Nephron (organoid): ENCODE measurements around the gene PHF11.

Experiments used
- H3K27ac Mint-ChIP-seq, 3 experiments: 2 replicates each; pipeline ENCODE4 v1.8.0; 2020; ENCODE audit warnings: mixed read lengths in 3 of 3, mild to moderate bottlenecking in 2 of 3, moderate library complexity in 1 of 3
- H3K27me3 Mint-ChIP-seq: 2 replicates; pipeline ENCODE4 v1.8.0; 2021; ENCODE audit warnings: low read depth, mild to moderate bottlenecking, moderate library complexity, mixed read lengths
- H3K36me3 Mint-ChIP-seq: 2 replicates; pipeline ENCODE4 v1.8.0; 2020; ENCODE audit warnings: low read depth, mixed read lengths
- H3K4me1 Mint-ChIP-seq: 2 replicates; pipeline ENCODE4 v1.8.0; 2020; ENCODE audit warnings: mixed read lengths
- H3K4me3 Mint-ChIP-seq, 3 experiments: 2 replicates each; pipeline ENCODE4 v1.8.0; 2020; ENCODE audit warnings: mild to moderate bottlenecking in 3 of 3, mixed read lengths in 3 of 3, moderate library complexity in 2 of 3
- H3K9me3 Mint-ChIP-seq: 2 replicates; pipeline ENCODE4 v1.8.0; 2020; ENCODE audit warnings: mixed read lengths
- TF ChIP-seq, protein P1 (sequence below), 3 experiments: fragments of 200-600 bp; sonication (generic); IDR thresholded peaks; one replicate each; pipeline ENCODE4 v1.5.0; 2021; ENCODE audit warnings: antibody characterized with exemption in 3 of 3; ENCODE audit not compliant: unreplicated experiment in 3 of 3

The PHF11 gene

DNA sequence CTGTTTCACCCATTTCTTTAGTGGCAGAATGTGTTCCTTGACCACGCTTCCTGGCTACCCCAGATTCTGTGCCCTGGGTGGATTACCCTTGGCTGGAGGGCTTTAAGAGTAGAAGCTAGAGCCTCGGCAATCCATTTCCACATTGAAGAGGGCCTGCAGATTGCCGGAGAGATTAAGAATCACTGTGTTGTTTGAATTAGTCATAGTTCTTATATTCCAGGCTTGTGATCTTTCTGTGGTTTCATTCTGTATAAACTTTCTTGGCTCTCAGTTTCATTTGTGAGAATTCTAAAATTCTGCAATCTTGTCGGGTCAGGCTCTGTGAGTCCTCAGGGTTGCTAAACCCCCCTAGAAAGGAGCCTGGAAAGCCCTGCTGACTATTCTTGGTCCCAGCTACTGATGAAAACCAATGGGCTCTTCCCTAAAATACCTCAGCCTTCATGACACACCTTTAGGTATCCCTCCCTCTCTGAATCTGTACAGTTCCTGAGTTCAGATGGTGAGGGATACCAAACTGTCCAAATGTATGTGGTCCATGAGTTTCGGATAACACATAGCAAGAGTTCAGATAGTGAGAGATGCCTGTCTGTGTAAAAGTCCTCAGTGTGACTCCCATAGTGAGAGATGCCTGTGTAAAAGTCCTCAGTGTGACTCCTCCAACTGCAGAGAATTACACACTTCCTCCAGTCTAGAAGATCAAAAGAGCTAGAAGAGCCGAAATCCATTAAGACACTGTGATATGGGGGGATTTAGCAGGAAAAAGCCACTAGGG is 4.3 kb downstream of the PHF11 start:
- Mint-ChIP-seq H3K36me3 (peaks cover 4% of the 10 kb centered on the region), H3K4me1 (no peaks in the 10 kb centered on the region), H3K27me3 (no peaks in the 10 kb centered on the region), H3K27ac (no peak overlapping the region), H3K4me3 (no peak overlapping the region), H3K9me3 (no peaks in the 10 kb centered on the region)
- TF ChIP-seq, protein P1, sequence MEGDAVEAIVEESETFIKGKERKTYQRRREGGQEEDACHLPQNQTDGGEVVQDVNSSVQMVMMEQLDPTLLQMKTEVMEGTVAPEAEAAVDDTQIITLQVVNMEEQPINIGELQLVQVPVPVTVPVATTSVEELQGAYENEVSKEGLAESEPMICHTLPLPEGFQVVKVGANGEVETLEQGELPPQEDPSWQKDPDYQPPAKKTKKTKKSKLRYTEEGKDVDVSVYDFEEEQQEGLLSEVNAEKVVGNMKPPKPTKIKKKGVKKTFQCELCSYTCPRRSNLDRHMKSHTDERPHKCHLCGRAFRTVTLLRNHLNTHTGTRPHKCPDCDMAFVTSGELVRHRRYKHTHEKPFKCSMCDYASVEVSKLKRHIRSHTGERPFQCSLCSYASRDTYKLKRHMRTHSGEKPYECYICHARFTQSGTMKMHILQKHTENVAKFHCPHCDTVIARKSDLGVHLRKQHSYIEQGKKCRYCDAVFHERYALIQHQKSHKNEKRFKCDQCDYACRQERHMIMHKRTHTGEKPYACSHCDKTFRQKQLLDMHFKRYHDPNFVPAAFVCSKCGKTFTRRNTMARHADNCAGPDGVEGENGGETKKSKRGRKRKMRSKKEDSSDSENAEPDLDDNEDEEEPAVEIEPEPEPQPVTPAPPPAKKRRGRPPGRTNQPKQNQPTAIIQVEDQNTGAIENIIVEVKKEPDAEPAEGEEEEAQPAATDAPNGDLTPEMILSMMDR (IDR thresholded peaks at IDR 0.05; ENCODE audit: unreplicated experiment in 3 of 3): no peak

DNA sequence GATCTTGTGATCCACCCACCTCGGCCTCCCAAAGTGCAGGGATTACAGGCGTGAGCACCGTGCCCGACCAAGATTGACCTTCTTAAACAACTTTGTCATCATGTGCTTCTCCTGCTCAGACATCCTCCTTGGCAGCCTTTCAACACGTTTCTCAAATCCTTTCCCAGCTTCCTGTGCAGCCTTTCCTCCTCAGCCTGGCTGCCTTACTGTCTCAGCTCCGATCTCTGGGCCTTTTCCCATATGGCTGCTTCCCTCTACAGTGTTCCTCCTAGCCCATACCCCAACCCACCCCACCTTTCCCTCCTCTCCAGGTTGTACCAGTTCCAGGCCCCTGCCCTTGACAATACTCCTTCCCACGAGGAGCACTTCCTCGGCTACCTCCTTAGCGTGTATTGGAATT is 7.2 kb downstream of the PHF11 start:
- TF ChIP-seq, protein P1 (IDR thresholded peaks at IDR 0.05; ENCODE audit: unreplicated experiment in 3 of 3): no peak
- Mint-ChIP-seq H3K4me1 (no peaks in the 10 kb centered on the region), H3K36me3 (peaks cover 8% of the 10 kb centered on the region), H3K27me3 (no peaks in the 10 kb centered on the region), H3K9me3 (no peaks in the 10 kb centered on the region), H3K27ac (peak overlapping the region in 1 of 3 experiments; percentile 33), H3K4me3 (no peak overlapping the region)

DNA sequence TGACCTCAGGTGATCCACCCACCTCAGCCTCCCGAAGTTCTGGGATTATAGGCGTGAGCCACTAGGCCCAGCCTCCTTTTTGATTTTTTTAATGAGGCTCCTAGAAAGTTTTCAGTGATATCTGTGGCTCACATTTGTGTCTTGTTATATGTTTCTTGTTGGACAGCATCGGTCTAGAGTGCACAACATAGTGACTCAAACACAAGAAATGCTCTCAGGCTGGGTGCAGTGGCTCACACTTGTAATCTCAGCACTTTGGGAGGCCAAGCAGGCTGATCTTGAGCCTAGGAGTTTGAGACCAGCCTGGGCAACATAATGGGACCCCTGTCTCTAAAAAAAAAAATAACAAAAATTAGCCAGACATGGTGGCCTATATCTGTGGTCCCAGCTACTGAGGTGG is 8.2 kb downstream of the PHF11 start:
- Mint-ChIP-seq H3K9me3 (no peaks in the 10 kb centered on the region), H3K27me3 (no peaks in the 10 kb centered on the region), H3K36me3 (peaks cover 8% of the 10 kb centered on the region), H3K27ac (no peak overlapping the region), H3K4me1 (no peaks in the 10 kb centered on the region), H3K4me3 (no peak overlapping the region)
- TF ChIP-seq, protein P1 (IDR thresholded peaks at IDR 0.05; ENCODE audit: unreplicated experiment in 3 of 3): no peak

DNA sequence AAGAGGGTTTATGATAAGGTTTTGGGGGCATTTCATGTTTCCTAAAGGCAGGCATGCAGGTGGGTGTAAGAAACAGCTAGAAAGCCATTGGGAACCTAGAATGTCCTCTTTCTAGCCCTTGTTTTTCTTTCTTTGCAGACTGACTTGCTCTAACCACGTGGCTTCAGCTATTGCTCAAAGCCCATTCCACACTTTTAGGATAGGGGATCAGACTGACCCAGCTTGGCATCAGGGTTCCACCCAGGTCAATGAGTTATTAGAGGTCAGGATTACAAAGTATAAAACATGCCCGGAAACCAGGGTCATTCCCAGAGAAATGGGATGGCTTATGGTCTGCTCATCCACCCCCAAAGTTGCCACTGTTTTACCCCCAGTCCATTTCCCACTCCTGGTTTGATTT is 16.8 kb downstream of the PHF11 start:
- Mint-ChIP-seq H3K36me3 (peaks cover 27% of the 10 kb centered on the region), H3K27me3 (no peaks in the 10 kb centered on the region), H3K4me1 (no peaks in the 10 kb centered on the region), H3K27ac (no peak overlapping the region), H3K4me3 (no peak overlapping the region), H3K9me3 (no peaks in the 10 kb centered on the region)
- TF ChIP-seq, protein P1 (IDR thresholded peaks at IDR 0.05; ENCODE audit: unreplicated experiment in 3 of 3): no peak

DNA sequence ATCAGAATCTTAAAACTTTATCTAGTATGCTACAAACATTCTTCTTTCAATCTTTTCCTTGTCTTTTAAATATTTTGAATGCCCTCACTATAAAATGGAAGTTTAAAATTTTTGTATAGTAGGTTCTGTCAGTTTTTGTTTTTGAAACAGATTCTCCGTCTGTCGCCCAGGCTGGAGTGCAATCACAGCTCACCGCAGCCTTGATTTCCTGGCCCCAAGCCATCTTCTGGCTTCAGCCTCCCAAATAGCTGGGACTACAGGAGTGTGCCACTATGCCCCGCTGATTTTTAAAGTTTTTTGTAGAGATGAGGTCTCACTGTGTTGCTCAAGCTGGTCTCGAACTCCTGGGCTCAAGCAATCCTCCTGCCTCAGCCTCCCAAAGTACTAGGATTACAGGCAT is 20.7 kb downstream of the PHF11 start:
- TF ChIP-seq, protein P1 (IDR thresholded peaks at IDR 0.05; ENCODE audit: unreplicated experiment in 3 of 3): no peak
- Mint-ChIP-seq H3K36me3 (peaks cover 27% of the 10 kb centered on the region), H3K9me3 (no peaks in the 10 kb centered on the region), H3K27me3 (no peaks in the 10 kb centered on the region), H3K4me3 (no peak overlapping the region), H3K4me1 (no peaks in the 10 kb centered on the region), H3K27ac (no peak overlapping the region)

DNA sequence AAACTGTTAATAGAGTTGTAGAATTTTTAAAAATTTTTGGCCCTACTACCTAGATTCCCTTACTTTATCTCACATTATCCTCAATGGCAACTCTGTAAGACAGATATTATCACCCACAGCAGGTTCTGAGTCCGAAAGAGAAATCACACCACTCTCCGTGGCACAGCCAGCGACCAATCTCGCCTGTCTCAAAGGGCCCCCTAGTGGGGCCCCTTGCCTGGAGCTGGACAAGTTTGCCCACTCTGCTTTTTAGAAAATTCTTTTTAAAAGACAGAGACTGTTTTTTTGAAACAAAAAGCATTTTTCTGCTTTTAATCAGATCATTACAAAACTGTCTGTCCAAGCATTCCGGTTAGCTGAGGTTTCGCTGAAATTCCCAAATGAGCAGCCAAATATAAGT is 21.7 kb downstream of the PHF11 start:
- Mint-ChIP-seq H3K4me3 (no peak overlapping the region), H3K9me3 (no peaks in the 10 kb centered on the region), H3K36me3 (peaks cover 27% of the 10 kb centered on the region), H3K4me1 (no peaks in the 10 kb centered on the region), H3K27me3 (no peaks in the 10 kb centered on the region), H3K27ac (no peak overlapping the region)
- TF ChIP-seq, protein P1 (IDR thresholded peaks at IDR 0.05; ENCODE audit: unreplicated experiment in 3 of 3): peak in 1 of 3 experiments; percentile 16
